GM12878 (cell line): ENCODE data around the gene ACTA2. TPM values are rescaled to one million over a fixed set of nuclear protein-coding genes. Genes with fewer than 3 reads are reported as not detected.

ENCODE experiments used
- ATAC-seq: fragments of 200-7000 bp; cut with Tn5 transposase; 3 replicates; pipeline ENCODE4 v1.9.1; 2020; ENCODE audit warnings: mild to moderate bottlenecking, moderate library complexity
- BruUV-seq: library from RNA; stranded (reverse); fragments of 400-500 nt; replicated peaks from 2 replicates; lab custom pipeline; 2021; lab: Mats Ljungman, UMichigan
- CTCF ChIA-PET: fragments of 300-600 bp; sonication (Branson Sonifier 250); formaldehyde crosslinking; extraction: SDS; loops from one replicate; lab custom pipeline; 2021; ENCODE audit warnings: inconsistent platforms; lab: Yijun Ruan, JAX
- POLR2A ChIA-PET: fragments of 350-600 bp; formaldehyde crosslinking; extraction: SDS; loops from one replicate; lab custom pipeline; 2021; ENCODE audit warnings: inconsistent platforms; lab: Charles Lee
- RAD21 ChIA-PET: fragments of 300-600 bp; sonication (Branson Sonifier 250); formaldehyde crosslinking; loops from one replicate; lab custom pipeline; 2023; ENCODE audit warnings: antibody characterized with exemption; ENCODE audit not compliant: unreplicated experiment; lab: Charles Lee
- SMC1A ChIA-PET: fragments of 300-600 bp; sonication (Branson Sonifier 250); formaldehyde crosslinking; loops from one replicate; lab custom pipeline; 2023; ENCODE audit not compliant: unreplicated experiment, uncharacterized antibody; lab: Charles Lee
- DNase-seq: peaks from one replicate; pipeline ENCODE4 v3.0.0-alpha.2; 2011; ENCODE audit warnings: low read depth, low spot score
- FAIRE-seq: peaks from 3 replicates; lab custom pipeline; 2011; peaks lifted over from hg19 to GRCh38; lab: Jason Lieb, UNC
- H2AFZ ChIP-seq: 2 replicates; pipeline ENCODE4 v1.6.0; 2011; ENCODE audit warnings: low read depth, low read length, control low read depth; ENCODE audit not compliant: control insufficient read depth
- H3K27ac ChIP-seq: 2 replicates; pipeline ENCODE4 v1.5.1; 2011; ENCODE audit warnings: control low read depth; ENCODE audit not compliant: control insufficient read depth, insufficient read depth
- H3K27me3 ChIP-seq, 2 experiments: replicated peaks in 1 of 2; 2 replicates each; pipeline versions ENCODE4 v1.6.0 to v1.6.1; 2011; ENCODE audit warnings: low read length in 1 of 2; ENCODE audit not compliant: control insufficient read depth in 2 of 2, insufficient read depth in 2 of 2
- H3K36me3 ChIP-seq, 2 experiments: 2 replicates each; pipeline ENCODE4 v1.5.1; 2011; ENCODE audit warnings: low read length in 1 of 2; ENCODE audit not compliant: control insufficient read depth in 2 of 2, insufficient read depth in 2 of 2
- H3K4me1 ChIP-seq: 2 replicates; pipeline ENCODE4 v1.6.1; 2011; ENCODE audit warnings: mild to moderate bottlenecking, low read length, moderate library complexity, mixed read lengths; ENCODE audit not compliant: control insufficient read depth, insufficient read depth
- H3K4me2 ChIP-seq: 2 replicates; pipeline ENCODE4 v1.6.0; 2011; ENCODE audit warnings: control low read depth; ENCODE audit not compliant: control insufficient read depth, insufficient read depth
- H3K4me3 ChIP-seq: fragments of 200-600 bp; sonication (generic); 2 replicates; pipeline ENCODE4 v1.5.1; 2016
- H3K79me2 ChIP-seq: 2 replicates; pipeline ENCODE4 v1.6.0; 2011; ENCODE audit warnings: low read length; ENCODE audit not compliant: control insufficient read depth, insufficient read depth
- H3K9ac ChIP-seq: 2 replicates; pipeline ENCODE4 v1.8.0; 2011; ENCODE audit warnings: low read length, control low read depth, mixed read lengths; ENCODE audit not compliant: control insufficient read depth, insufficient read depth
- H3K9me3 ChIP-seq: replicated peaks from 3 replicates; pipeline ENCODE4 v1.5.1; 2011; ENCODE audit warnings: mild to moderate bottlenecking, low read length; ENCODE audit not compliant: control insufficient read depth, insufficient read depth
- H4K20me1 ChIP-seq: 2 replicates; pipeline ENCODE4 v1.6.0; 2011; ENCODE audit not compliant: control insufficient read depth, insufficient read depth
- BHLHE40 ChIP-seq, 2 experiments: fragments of 450-650 bp in 1 of 2; IDR thresholded peaks; 2 replicates each; pipeline ENCODE4 v1.6.1; 2011 to 2017; ENCODE audit warnings: low read depth in 2 of 2, borderline replicate concordance in 1 of 2, improper control_type of control experiment in 1 of 2, low read length in 1 of 2, mild to moderate bottlenecking in 1 of 2
- CBFB ChIP-seq: IDR thresholded peaks from 2 replicates; pipeline ENCODE4 v1.6.1; 2016; ENCODE audit warnings: antibody characterized with exemption, low read depth
- CHD4 ChIP-seq: fragments of 200-600 bp; sonication (generic); IDR thresholded peaks from 2 replicates; pipeline ENCODE4 v1.6.1; 2016; ENCODE audit warnings: mild to moderate bottlenecking
- LARP7 ChIP-seq: fragments of 450-650 bp; IDR thresholded peaks from 2 replicates; pipeline ENCODE4 v1.6.1; 2017; ENCODE audit warnings: mild to moderate bottlenecking
- MAX ChIP-seq: IDR thresholded peaks from 2 replicates; pipeline ENCODE4 v1.6.1; 2012; ENCODE audit warnings: low read depth, low read length, improper control_type of control experiment
- MYB ChIP-seq: fragments of 150-350 bp; IDR thresholded peaks from 2 replicates; pipeline ENCODE4 v1.6.1; 2014; ENCODE audit warnings: mild to moderate bottlenecking, low read depth, low read length, borderline replicate concordance
- POLR2AphosphoS5 ChIP-seq: IDR thresholded peaks from 2 replicates; pipeline ENCODE4 v1.6.1; 2011; ENCODE audit warnings: mild to moderate bottlenecking, low read length, inconsistent platforms
- RB1 ChIP-seq: fragments of 450-650 bp; formaldehyde crosslinking; IDR thresholded peaks from 2 replicates; pipeline ENCODE4 v1.6.1; 2017; ENCODE audit warnings: mild to moderate bottlenecking, borderline replicate concordance
- RCOR1 ChIP-seq: conservative IDR thresholded peaks from 2 replicates; pipeline ENCODE4 v1.6.1; 2012; ENCODE audit warnings: low read depth, low read length, improper control_type of control experiment
- SMARCA5 ChIP-seq: fragments of 450-650 bp; IDR thresholded peaks from 2 replicates; pipeline ENCODE4 v1.6.1; 2017; ENCODE audit warnings: mild to moderate bottlenecking
- SRF ChIP-seq, 2 experiments: IDR thresholded peaks; 2 replicates each; pipeline ENCODE4 v1.6.1; 2011; ENCODE audit warnings: low read depth in 2 of 2, low read length in 2 of 2, mild to moderate bottlenecking in 1 of 2, moderate library complexity in 1 of 2
- TAF1 ChIP-seq: IDR thresholded peaks from 2 replicates; pipeline ENCODE4 v1.6.1; 2011; ENCODE audit warnings: mild to moderate bottlenecking, low read depth, low read length, borderline replicate concordance
- TCF7 ChIP-seq: IDR thresholded peaks from 2 replicates; pipeline ENCODE4 v1.6.1; 2014; ENCODE audit warnings: antibody characterized with exemption, borderline replicate concordance
- ZBED1 ChIP-seq: IDR thresholded peaks from 2 replicates; pipeline ENCODE4 v1.6.1; 2016; ENCODE audit warnings: borderline replicate concordance
- WGBS: methylation state at CpG from one replicate; pipeline ENCODE4 v1.1.6; 2016; ENCODE audit warnings: low lambda C conversion rate; ENCODE audit not compliant: insufficient replicate concordance, insufficient coverage; ENCODE audit errors: missing lambda C conversion rate; 5-methylcytosine and 5-hydroxymethylcytosine counted together
- in situ Hi-C: fragments of 300-500 bp; cut with MboI; formaldehyde crosslinking; loops from 9 replicates; pipeline ENCODE4 v1.14.3; 2018; ENCODE audit warnings: mixed read lengths
- intact Hi-C: fragments of 100-400 bp; cut with micrococcal nuclease; formaldehyde crosslinking; loops from one replicate; pipeline ENCODE4 v1.14.2; 2022; ENCODE audit not compliant: unreplicated experiment
- polyA plus RNA-seq, 11 experiments: library from polyadenylated mRNA; depleted of rRNA in 4 of 11; unstranded in 6 of 11; stranded (reverse) in 5 of 11; fragments of >200 nt; fragmentation: Nextera tagmentation in 4 of 11; fragmentation: Illumina TruSeq in 1 of 11; extraction: Ambion mirVana in 4 of 11; extraction: Trizol in 1 of 11; gene quantifications; 1 replicate in 1 of 11; 2 replicates in 10 of 11; pipeline versions ENCODE4 v1.2.1 to v1.2.3, GENCODE V29; 2011 to 2016; ENCODE audit warnings: inconsistent platforms in 2 of 11, missing spikeins in 2 of 11, low read depth in 1 of 11
- total RNA-seq, 4 experiments: library from RNA; depleted of rRNA in 3 of 4; stranded (reverse); fragments of >200 nt in 3 of 4; fragmentation: Illumina TruSeq in 1 of 4; extraction: Trizol in 1 of 4; gene quantifications; 2 replicates each; pipeline versions ENCODE4 v1.2.1 to v1.2.3, GENCODE V29; 2013 to 2021
- TF ChIP-seq, protein P1 (sequence below): IDR thresholded peaks from 2 replicates; pipeline ENCODE4 v1.6.1; 2011; ENCODE audit warnings: borderline replicate concordance, low read depth, mild to moderate bottlenecking, moderate library complexity, low read length; ENCODE audit not compliant: insufficient read depth, poor library complexity, severe bottlenecking
- TF ChIP-seq, protein P2 (sequence below): fragments of 450-650 bp; IDR thresholded peaks from 2 replicates; pipeline ENCODE4 v1.6.1; 2016; ENCODE audit warnings: mild to moderate bottlenecking
- TF ChIP-seq, protein P3 (sequence below): fragments of 450-650 bp; IDR thresholded peaks from 2 replicates; pipeline ENCODE4 v1.6.1; 2017; ENCODE audit warnings: borderline replicate concordance

Gene ACTA2
- total and polyA plus RNA-seq, 10 of the 15 experiments (the other 5 are each of a cell fraction or from before 2014, with no cell fraction given) = 7.4 to 78.2 (median 32.4) TPM

- Histone ChIP-seq H3K9ac (peak within 1 kb of the TSS; percentile 98), H3K27ac (peak within 1 kb of the TSS; percentile 98), H3K9me3 (no peaks in the 10 kb centered on the region), H4K20me1 (no peaks in the 10 kb centered on the region), H3K4me1 (peaks cover 13% of the 10 kb centered on the region), H3K27me3 (no peaks in the 10 kb centered on the region), H3K4me3 (peak within 1 kb of the TSS; percentile 83), H3K4me2 (peak within 1 kb of the TSS; percentile 92), H3K36me3 (no peaks in the 10 kb centered on the region), H2AFZ (peak within 1 kb of the TSS; percentile 77), H3K79me2 (peaks cover 69% of the 10 kb centered on the region)
- SMC1A ChIA-PET = interaction anchor here (0.6 to 8.7 kb wide), 21 partner anchors 9 to 342 kb away, joined by 3 to 114 read pairs (median 5); no protein-coding TSS in a partner anchor
- BruUV-seq = no TSS peak
- ATAC-seq = peak; percentile 75
- RAD21 ChIA-PET = interaction anchor here (0.6 to 9.1 kb wide), 24 partner anchors 9 to 261 kb away, joined by 3 to 66 read pairs (median 4); partner anchors contain the start of gene LIPA
- intact Hi-C loops (loop anchor here (2.0 to 10.0 kb wide), 3 partner anchors 108 to 404 kb away; partner anchors contain the start of genes IFIT1 and STAMBPL1), in situ Hi-C loops (no loop called here)
- peak; percentile 80 for DNase-seq
- CTCF ChIA-PET = interaction anchor here (0.6 to 10.6 kb wide), 18 partner anchors 9 to 379 kb away, joined by 3 to 250 read pairs (median 6); no protein-coding TSS in a partner anchor
- FAIRE-seq = peak; percentile 64
- under 1% methylated on average over 50 of the region's 51 CpGs for WGBS
- POLR2A ChIA-PET = interaction anchor here (0.6 to 4.7 kb wide), 18 partner anchors 8 to 411 kb away, joined by 3 to 27 read pairs (median 6); no protein-coding TSS in a partner anchor
- TF ChIP-seq SRF (IDR thresholded peaks at IDR 0.05; ENCODE audit: low read depth in 2 of 2, low read length in 2 of 2) (no peak), CBFB (peak; percentile 79), CHD4 (no peak), TAF1 (peak; percentile 84), BHLHE40 (IDR thresholded peaks at IDR 0.05; ENCODE audit: borderline replicate concordance in 1 of 2, low read depth in 2 of 2, low read length in 1 of 2) (peak; percentile 46 to 50; a peak in 2 of 4 replicates), SMARCA5 (peak; percentile 57; the same call in 1 of the 2 replicates), LARP7 (peak; percentile 66), MAX (no peak), RB1 (no peak), TCF7 (no peak), POLR2AphosphoS5 (peak; percentile 88), ZBED1 (no peak), RCOR1 (no peak), MYB (no peak)
- TF ChIP-seq, protein P1, sequence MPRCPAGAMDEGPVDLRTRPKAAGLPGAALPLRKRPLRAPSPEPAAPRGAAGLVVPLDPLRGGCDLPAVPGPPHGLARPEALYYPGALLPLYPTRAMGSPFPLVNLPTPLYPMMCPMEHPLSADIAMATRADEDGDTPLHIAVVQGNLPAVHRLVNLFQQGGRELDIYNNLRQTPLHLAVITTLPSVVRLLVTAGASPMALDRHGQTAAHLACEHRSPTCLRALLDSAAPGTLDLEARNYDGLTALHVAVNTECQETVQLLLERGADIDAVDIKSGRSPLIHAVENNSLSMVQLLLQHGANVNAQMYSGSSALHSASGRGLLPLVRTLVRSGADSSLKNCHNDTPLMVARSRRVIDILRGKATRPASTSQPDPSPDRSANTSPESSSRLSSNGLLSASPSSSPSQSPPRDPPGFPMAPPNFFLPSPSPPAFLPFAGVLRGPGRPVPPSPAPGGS = peak; percentile 5
- TF ChIP-seq, protein P2, sequence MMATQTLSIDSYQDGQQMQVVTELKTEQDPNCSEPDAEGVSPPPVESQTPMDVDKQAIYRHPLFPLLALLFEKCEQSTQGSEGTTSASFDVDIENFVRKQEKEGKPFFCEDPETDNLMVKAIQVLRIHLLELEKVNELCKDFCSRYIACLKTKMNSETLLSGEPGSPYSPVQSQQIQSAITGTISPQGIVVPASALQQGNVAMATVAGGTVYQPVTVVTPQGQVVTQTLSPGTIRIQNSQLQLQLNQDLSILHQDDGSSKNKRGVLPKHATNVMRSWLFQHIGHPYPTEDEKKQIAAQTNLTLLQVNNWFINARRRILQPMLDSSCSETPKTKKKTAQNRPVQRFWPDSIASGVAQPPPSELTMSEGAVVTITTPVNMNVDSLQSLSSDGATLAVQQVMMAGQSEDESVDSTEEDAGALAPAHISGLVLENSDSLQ = peak; percentile 89
- TF ChIP-seq, protein P3, sequence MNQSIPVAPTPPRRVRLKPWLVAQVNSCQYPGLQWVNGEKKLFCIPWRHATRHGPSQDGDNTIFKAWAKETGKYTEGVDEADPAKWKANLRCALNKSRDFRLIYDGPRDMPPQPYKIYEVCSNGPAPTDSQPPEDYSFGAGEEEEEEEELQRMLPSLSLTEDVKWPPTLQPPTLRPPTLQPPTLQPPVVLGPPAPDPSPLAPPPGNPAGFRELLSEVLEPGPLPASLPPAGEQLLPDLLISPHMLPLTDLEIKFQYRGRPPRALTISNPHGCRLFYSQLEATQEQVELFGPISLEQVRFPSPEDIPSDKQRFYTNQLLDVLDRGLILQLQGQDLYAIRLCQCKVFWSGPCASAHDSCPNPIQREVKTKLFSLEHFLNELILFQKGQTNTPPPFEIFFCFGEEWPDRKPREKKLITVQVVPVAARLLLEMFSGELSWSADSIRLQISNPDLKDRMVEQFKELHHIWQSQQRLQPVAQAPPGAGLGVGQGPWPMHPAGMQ = no peak
Measured at GRCh38 chr10:88990384-88991160, 38.0 kb upstream of the ACTA2 start, which contains the start of gene FAS. TSS of gene FAS (plus strand) at chr10:88990798. CDS start at chr10:88990877, 79 bp downstream.
